ENCODE measurements around the gene SHISAL2B.

GRCh38 chr5:64754066-64754465 lies 63.8 kb downstream of the SHISAL2B start:
- TF ChIP-seq CTCF (conservative IDR thresholded peaks at IDR 0.05; ENCODE audit: low read length), result no peak
- no peak for TF ChIP-seq EZH2phosphoT487 (IDR thresholded peaks at IDR 0.05; ENCODE audit: borderline replicate concordance, low read depth, low read length)
